ENCODE results near the gene TARS2. TPM values are rescaled to one million over a fixed set of nuclear protein-coding genes. Genes with fewer than 3 reads are reported as not detected.

The TARS2 gene
- total and polyA plus RNA-seq, 10 of the 15 experiments (the other 5 are each of a cell fraction or from before 2014, with no cell fraction given), result 11.0 to 51.8 (median 45.2) TPM

DNA sequence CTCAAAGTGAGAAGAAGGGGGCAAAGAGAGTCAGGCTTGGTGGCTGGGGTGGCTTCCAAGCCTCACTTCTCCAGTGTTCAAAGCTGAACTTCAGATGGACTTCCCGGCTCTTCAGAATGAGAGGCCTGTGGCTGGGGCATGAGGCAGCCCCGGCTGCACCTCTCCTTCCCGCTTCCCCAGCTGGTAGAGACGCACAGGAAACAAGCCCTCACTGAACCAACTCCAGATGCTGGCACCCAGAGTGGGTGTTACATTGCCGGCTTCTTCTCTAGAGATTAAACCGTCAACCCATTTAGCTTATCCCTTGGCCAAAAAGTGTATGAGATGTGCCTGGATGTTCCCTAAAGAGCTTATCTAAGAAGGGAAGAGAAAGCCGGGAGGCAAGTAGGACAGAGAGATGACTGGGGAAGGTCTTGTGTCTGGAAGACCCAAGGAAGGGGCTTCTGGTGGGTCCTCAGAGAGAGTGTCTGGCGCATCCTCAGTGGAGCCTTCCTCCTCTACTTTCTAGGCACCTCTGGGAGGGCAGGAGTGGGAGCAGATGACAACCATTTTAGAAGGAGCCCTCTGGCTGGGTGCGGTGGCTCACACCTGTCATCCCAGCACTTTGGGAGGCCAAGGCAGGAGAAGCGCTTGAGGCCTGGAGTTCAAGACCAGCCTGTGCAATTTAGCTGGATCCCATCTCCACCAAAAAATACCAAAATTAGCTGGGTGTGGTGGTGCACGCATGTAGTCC, 64.0 kb downstream of the TARS2 start:
- H3K36me3 ChIP-seq (ENCODE audit: control insufficient read depth in 2 of 2, insufficient read depth in 2 of 2, low read length in 1 of 2), result no peaks in the 10 kb centered on the region
- ChIA-PET POLR2A (interaction anchor here (0.7 kb wide), 2 partner anchors 16 to 201 kb away, joined by 3 to 5 read pairs; no protein-coding TSS in a partner anchor), CTCF (interaction anchor here (1.1 to 2.9 kb wide), 3 partner anchors 9 to 19 kb away, joined by 3 to 14 read pairs (median 8); no protein-coding TSS in a partner anchor), SMC1A (ENCODE audit: uncharacterized antibody, unreplicated experiment) (interaction anchor here (1.1 kb wide), 1 partner anchor 70 kb away, joined by 3 read pairs; no protein-coding TSS in a partner anchor), RAD21 (ENCODE audit: unreplicated experiment) (no interaction called here)
- ATAC-seq, result no peak; the same call in 2 of the 3 replicates
- H3K9me3 ChIP-seq (replicated peaks; ENCODE audit: control insufficient read depth, insufficient read depth, low read length), result no peaks in the 10 kb centered on the region
- no peak for TF ChIP-seq RFX5 (IDR thresholded peaks at IDR 0.05; ENCODE audit: low read depth, low read length)
- TF ChIP-seq, protein P1, sequence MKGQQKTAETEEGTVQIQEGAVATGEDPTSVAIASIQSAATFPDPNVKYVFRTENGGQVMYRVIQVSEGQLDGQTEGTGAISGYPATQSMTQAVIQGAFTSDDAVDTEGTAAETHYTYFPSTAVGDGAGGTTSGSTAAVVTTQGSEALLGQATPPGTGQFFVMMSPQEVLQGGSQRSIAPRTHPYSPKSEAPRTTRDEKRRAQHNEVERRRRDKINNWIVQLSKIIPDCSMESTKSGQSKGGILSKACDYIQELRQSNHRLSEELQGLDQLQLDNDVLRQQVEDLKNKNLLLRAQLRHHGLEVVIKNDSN (IDR thresholded peaks at IDR 0.05; ENCODE audit: borderline replicate concordance, extremely low read length, insufficient read depth, low read depth, low read length), result no peak
- TF ChIP-seq POLR2A (IDR thresholded peaks at IDR 0.05; ENCODE audit: low read depth, low read length), result 0 out of 2 replicates have a peak, but pooled peaks have one; percentile 18
- TF ChIP-seq ZNF207 (IDR thresholded peaks at IDR 0.05; ENCODE audit: borderline replicate concordance), result no peak
- no peak overlapping the region for H2AFZ ChIP-seq (ENCODE audit: control insufficient read depth, low read depth, low read length)
- H4K20me1 ChIP-seq (ENCODE audit: control insufficient read depth, insufficient read depth), result no peaks in the 10 kb centered on the region
- no peak for FAIRE-seq
- in situ Hi-C loops (cut with MboI), result no loop called here
- H3K27me3 ChIP-seq (replicated peaks in 1 of 2; ENCODE audit: control insufficient read depth in 2 of 2, insufficient read depth in 2 of 2, low read length in 1 of 2), result no peaks in the 10 kb centered on the region; a peak in 1 of 4 replicates
- no peaks in the 10 kb centered on the region for H3K79me2 ChIP-seq (ENCODE audit: control insufficient read depth, insufficient read depth, low read length)
- intact Hi-C loops (cut with micrococcal nuclease; ENCODE audit: unreplicated experiment), result no loop called here
- no peak for DNase-seq (ENCODE audit: low read depth, low spot score)
- no peak overlapping the region for H3K27ac ChIP-seq (ENCODE audit: control insufficient read depth, insufficient read depth)
- no peak overlapping the region for H3K4me2 ChIP-seq (ENCODE audit: control insufficient read depth, insufficient read depth)
- peaks cover 3% of the 10 kb centered on the region; the same call in 1 of the 2 replicates for H3K4me1 ChIP-seq (ENCODE audit: control insufficient read depth, insufficient read depth, low read length)
- no TSS peak for BruUV-seq (replicated peaks)
- 43% methylated on average over 11 of the region's 11 CpGs for WGBS (ENCODE audit: insufficient coverage, insufficient replicate concordance, low lambda C conversion rate, missing lambda C conversion rate)
- no peak overlapping the region for H3K9ac ChIP-seq (ENCODE audit: control insufficient read depth, insufficient read depth, low read length)
- H3K4me3 ChIP-seq, result no peak overlapping the region

DNA sequence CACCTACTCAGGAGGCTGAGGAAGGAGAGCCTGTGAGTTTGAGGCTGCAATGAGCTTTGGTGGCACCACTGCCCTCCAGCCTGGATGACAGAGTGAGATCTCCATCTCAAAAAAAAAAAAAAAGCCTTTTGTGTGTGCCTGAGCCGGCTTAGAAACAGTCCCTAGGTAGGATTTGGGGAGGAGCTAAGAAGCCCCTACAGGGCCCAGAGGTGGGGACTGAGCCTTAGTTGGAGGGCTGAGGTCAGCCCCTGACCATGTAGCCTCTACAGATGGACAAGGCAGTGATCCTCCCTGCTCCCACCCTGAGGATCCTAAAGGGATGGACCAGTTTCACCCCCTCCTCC, 64.5 kb downstream of the TARS2 start:
- ChIA-PET POLR2A (interaction anchor here (0.7 kb wide), 2 partner anchors 17 to 200 kb away, joined by 3 to 5 read pairs; no protein-coding TSS in a partner anchor), CTCF (interaction anchor here (1.1 to 2.9 kb wide), 3 partner anchors 9 to 20 kb away, joined by 3 to 14 read pairs (median 8); no protein-coding TSS in a partner anchor)
- TF ChIP-seq YBX1 (IDR thresholded peaks at IDR 0.05), result no peak
- TF ChIP-seq SREBF2 (IDR thresholded peaks at IDR 0.05; ENCODE audit: low read length), result no peak
- TF ChIP-seq TAF1 (IDR thresholded peaks at IDR 0.05; ENCODE audit: borderline replicate concordance, low read depth, low read length), result no peak
- no peak for TF ChIP-seq ZNF217 (IDR thresholded peaks at IDR 0.05)
- TF ChIP-seq, protein P2, sequence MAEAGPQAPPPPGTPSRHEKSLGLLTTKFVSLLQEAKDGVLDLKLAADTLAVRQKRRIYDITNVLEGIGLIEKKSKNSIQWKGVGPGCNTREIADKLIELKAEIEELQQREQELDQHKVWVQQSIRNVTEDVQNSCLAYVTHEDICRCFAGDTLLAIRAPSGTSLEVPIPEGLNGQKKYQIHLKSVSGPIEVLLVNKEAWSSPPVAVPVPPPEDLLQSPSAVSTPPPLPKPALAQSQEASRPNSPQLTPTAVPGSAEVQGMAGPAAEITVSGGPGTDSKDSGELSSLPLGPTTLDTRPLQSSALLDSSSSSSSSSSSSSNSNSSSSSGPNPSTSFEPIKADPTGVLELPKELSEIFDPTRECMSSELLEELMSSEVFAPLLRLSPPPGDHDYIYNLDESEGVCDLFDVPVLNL (IDR thresholded peaks at IDR 0.05; ENCODE audit: low read depth, low read length), result no peak
- TF ChIP-seq DPF2 (IDR thresholded peaks at IDR 0.05), result no peak
- TF ChIP-seq, protein P3, sequence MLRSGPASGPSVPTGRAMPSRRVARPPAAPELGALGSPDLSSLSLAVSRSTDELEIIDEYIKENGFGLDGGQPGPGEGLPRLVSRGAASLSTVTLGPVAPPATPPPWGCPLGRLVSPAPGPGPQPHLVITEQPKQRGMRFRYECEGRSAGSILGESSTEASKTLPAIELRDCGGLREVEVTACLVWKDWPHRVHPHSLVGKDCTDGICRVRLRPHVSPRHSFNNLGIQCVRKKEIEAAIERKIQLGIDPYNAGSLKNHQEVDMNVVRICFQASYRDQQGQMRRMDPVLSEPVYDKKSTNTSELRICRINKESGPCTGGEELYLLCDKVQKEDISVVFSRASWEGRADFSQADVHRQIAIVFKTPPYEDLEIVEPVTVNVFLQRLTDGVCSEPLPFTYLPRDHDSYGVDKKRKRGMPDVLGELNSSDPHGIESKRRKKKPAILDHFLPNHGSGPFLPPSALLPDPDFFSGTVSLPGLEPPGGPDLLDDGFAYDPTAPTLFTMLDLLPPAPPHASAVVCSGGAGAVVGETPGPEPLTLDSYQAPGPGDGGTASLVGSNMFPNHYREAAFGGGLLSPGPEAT (IDR thresholded peaks at IDR 0.05; ENCODE audit: low read depth), result no peak
- no peak for TF ChIP-seq YY1 (IDR thresholded peaks at IDR 0.05; ENCODE audit: low read depth, low read length)
- TF ChIP-seq ATF7 (IDR thresholded peaks at IDR 0.05; ENCODE audit: low read depth), result no peak
- TF ChIP-seq CHD1 (IDR thresholded peaks at IDR 0.05; ENCODE audit: low read depth, low read length), result no peak

More for the DNA sequence above, 64.5 kb downstream of the TARS2 start:
- Histone ChIP-seq H3K27ac (ENCODE audit: control insufficient read depth, insufficient read depth) (no peak overlapping the region), H3K4me3 (no peak overlapping the region), H3K4me2 (ENCODE audit: control insufficient read depth, insufficient read depth) (no peak overlapping the region), H4K20me1 (ENCODE audit: control insufficient read depth, insufficient read depth) (no peaks in the 10 kb centered on the region), H2AFZ (ENCODE audit: control insufficient read depth, low read depth, low read length) (no peak overlapping the region), H3K4me1 (ENCODE audit: control insufficient read depth, insufficient read depth, low read length) (peaks cover 3% of the 10 kb centered on the region; the same call in 1 of the 2 replicates), H3K36me3 (ENCODE audit: control insufficient read depth in 2 of 2, insufficient read depth in 2 of 2, low read length in 1 of 2) (no peaks in the 10 kb centered on the region), H3K27me3 (replicated peaks in 1 of 2; ENCODE audit: control insufficient read depth in 2 of 2, insufficient read depth in 2 of 2, low read length in 1 of 2) (no peaks in the 10 kb centered on the region; a peak in 1 of 4 replicates), H3K9me3 (replicated peaks; ENCODE audit: control insufficient read depth, insufficient read depth, low read length) (no peaks in the 10 kb centered on the region), H3K79me2 (ENCODE audit: control insufficient read depth, insufficient read depth, low read length) (no peaks in the 10 kb centered on the region), H3K9ac (ENCODE audit: control insufficient read depth, insufficient read depth, low read length) (no peak overlapping the region)
- in situ Hi-C loops (cut with MboI) (no loop called here), intact Hi-C loops (cut with micrococcal nuclease; ENCODE audit: unreplicated experiment) (no loop called here)
- no peak for DNase-seq (ENCODE audit: low read depth, low spot score)
- no TSS peak for BruUV-seq (replicated peaks)
- ChIA-PET RAD21 (ENCODE audit: unreplicated experiment) (no interaction called here), SMC1A (ENCODE audit: uncharacterized antibody, unreplicated experiment) (interaction anchor here (1.1 kb wide), 1 partner anchor 69 kb away, joined by 3 read pairs; no protein-coding TSS in a partner anchor)
- ATAC-seq, result no peak
- 25% methylated on average over 1 of the region's 1 CpG for WGBS (ENCODE audit: insufficient coverage, insufficient replicate concordance, low lambda C conversion rate, missing lambda C conversion rate)
- peak; percentile 31 for FAIRE-seq

Measured in GM12878 (cell line).